Muscle of leg (tissue), 11 donors: ENCODE data around the gene CPAMD8. TPM values are rescaled to one million over a fixed set of nuclear protein-coding genes. Genes with fewer than 3 reads are reported as not detected.
"Not testable (repeated sequence)": the region's sequence is repeated elsewhere in the genome, so short reads cannot be mapped to it uniquely, and the experiment has no call there.

Experiments
- DNase-seq: peaks from one replicate; pipeline ENCODE4 v3.0.0; 2013
- H3K27ac ChIP-seq: one replicate; pipeline ENCODE4 v1.5.1; 2013; ENCODE audit warnings: mild to moderate bottlenecking, low read length, control low read depth
- H3K27me3 ChIP-seq: one replicate; pipeline ENCODE4 v1.6.1; 2013; ENCODE audit warnings: low read length; ENCODE audit not compliant: control insufficient read depth, insufficient read depth
- H3K36me3 ChIP-seq: one replicate; pipeline ENCODE4 v1.6.1; 2013; ENCODE audit warnings: low read length; ENCODE audit not compliant: control insufficient read depth, insufficient read depth
- H3K4me1 ChIP-seq: one replicate; pipeline ENCODE4 v1.6.1; 2013; ENCODE audit warnings: low read length; ENCODE audit not compliant: control insufficient read depth, insufficient read depth
- H3K4me3 ChIP-seq: one replicate; pipeline ENCODE4 v1.5.1; 2013; ENCODE audit warnings: low read length, control low read depth
- H3K9me3 ChIP-seq: replicated peaks from 2 replicates; pipeline ENCODE4 v1.6.1; 2013; ENCODE audit warnings: low read depth, low read length; ENCODE audit not compliant: control insufficient read depth
- WGBS: methylation state at CpG from one replicate; pipeline ENCODE4 v1.1.5; 2013; ENCODE audit warnings: missing lambda C conversion rate; ENCODE audit not compliant: insufficient coverage; 5-methylcytosine and 5-hydroxymethylcytosine counted together
- polyA plus RNA-seq, 8 donors: library from polyadenylated mRNA; unstranded; fragments of 120-200 nt; gene quantifications; one replicate each; pipeline versions ENCODE4 v1.2.1 to v1.2.3, GENCODE V29; 2013; ENCODE audit warnings: inconsistent platforms in 1 of 8, low replicate concordance in 1 of 8; ENCODE audit not compliant: insufficient read length in 8 of 8, insufficient read depth in 1 of 8
- total RNA-seq: library from RNA; stranded (reverse); fragments of 120-200 nt; gene quantifications from one replicate; pipeline ENCODE4 v1.2.4, GENCODE V29; 2013

CPAMD8 gene
- total and polyA plus RNA-seq, 9 donors: 2.2 to 10.1 (median 5.2) TPM

- Histone ChIP-seq H3K4me1 (no peaks in the 10 kb centered on the region), H3K27me3 (no peaks in the 10 kb centered on the region), H3K36me3 (no peaks in the 10 kb centered on the region), H3K4me3 (no peak overlapping the region), H3K27ac (no peak overlapping the region), H3K9me3 (no peaks in the 10 kb centered on the region)
- 77% methylated on average over 2 of the region's 3 CpGs for WGBS
- DNase-seq: no peak
Observed at GRCh38 chr19:17006579-17006978, 20.0 kb downstream of the CPAMD8 start.

DNA sequence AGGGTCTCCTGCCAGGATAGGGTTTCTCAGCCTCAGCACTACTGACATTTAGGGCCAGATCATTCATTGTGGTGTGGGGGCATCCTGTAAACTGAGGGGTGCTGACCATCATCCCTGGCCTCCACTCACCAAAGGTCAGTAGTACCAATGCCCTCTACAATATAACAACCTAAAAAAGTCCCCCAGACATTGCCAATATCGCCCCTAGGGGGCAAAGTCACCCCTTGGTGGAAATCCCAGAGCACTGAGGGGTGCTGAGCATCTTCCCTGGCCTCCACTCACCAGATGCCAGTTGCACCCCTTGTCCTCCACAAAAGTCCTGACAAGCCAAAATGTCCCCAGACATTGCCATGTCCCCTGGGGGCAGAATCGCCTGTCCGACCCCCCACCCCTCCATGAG lies 21.6 kb downstream of the CPAMD8 start:
- H3K4me3 ChIP-seq: no peak overlapping the region
- H3K9me3 ChIP-seq: no peaks in the 10 kb centered on the region
- H3K27ac ChIP-seq: no peak overlapping the region
- DNase-seq: no peak
- H3K36me3 ChIP-seq: no peaks in the 10 kb centered on the region
- H3K4me1 ChIP-seq: no peaks in the 10 kb centered on the region
- WGBS: 40% methylated on average over 1 of the region's 3 CpGs
- no peaks in the 10 kb centered on the region for H3K27me3 ChIP-seq

DNA sequence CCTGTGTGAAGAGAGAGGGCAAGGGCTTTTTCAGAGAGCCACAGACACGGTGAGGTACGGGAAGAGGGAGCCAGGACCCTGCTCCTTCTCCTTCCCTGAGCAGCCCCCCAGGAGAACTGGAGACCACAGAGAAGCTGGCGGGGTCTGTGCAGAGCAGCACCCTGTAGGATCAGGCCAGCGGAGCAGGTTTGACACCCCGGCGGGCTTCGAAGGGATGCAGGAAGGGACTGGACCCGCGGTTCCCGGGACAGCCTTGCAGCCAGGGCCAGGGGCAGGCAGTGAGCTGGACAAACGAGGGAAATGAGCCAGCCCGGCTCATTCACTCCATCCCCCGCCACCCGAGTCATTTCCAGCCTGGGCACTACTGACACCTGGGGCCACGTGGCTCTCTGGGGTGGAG lies 22.2 kb downstream of the CPAMD8 start:
- H3K36me3 ChIP-seq: no peaks in the 10 kb centered on the region
- no peaks in the 10 kb centered on the region for H3K9me3 ChIP-seq
- no peak overlapping the region for H3K4me3 ChIP-seq
- DNase-seq: no peak
- 94% methylated on average over 8 of the region's 15 CpGs for WGBS
- no peak overlapping the region for H3K27ac ChIP-seq
- no peaks in the 10 kb centered on the region for H3K27me3 ChIP-seq
- H3K4me1 ChIP-seq: no peaks in the 10 kb centered on the region

- Histone ChIP-seq H3K4me3 (no peak overlapping the region), H3K4me1 (no peaks in the 10 kb centered on the region), H3K36me3 (no peaks in the 10 kb centered on the region), H3K27ac (no peak overlapping the region), H3K9me3 (peaks cover 4% of the 10 kb centered on the region), H3K27me3 (no peaks in the 10 kb centered on the region)
- DNase-seq: no peak
- WGBS: 81% methylated on average over 6 of the region's 7 CpGs
Observed at GRCh38 chr19:17002455-17002854, 24.2 kb downstream of the CPAMD8 start.

DNA sequence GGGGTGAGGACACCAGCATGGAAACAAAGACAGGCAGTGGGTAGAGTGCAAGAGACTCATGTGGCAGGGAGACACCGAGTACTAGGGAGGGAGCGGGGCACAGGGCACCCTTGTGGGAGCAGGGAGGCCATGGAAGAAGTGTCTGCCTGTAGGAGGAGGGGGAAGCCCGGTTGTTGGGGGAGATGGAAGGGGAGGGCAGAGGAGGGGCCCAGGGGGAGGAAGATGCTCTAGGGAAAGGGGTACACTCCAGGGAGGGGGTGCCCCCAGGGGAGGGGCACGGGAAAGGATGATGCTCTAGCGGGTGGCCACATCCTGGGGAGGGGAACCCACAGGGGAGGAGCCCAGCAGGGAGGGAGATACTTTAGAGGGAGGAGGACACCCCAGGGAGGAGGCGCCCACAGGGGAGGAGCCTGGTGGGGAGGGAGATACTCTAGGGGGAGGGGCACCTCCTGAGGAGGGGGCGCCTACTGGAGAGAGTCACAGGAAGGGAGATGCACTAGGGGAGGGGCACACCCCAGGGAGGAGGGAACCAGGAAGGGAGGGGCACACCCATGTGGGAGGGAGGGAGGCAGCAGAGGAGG lies 24.9 kb downstream of the CPAMD8 start:
- Histone ChIP-seq H3K36me3 (no peaks in the 10 kb centered on the region), H3K27ac (no peak overlapping the region), H3K27me3 (no peaks in the 10 kb centered on the region), H3K4me1 (no peaks in the 10 kb centered on the region), H3K4me3 (no peak overlapping the region), H3K9me3 (peaks cover 4% of the 10 kb centered on the region)
- 61% methylated on average over 7 of the region's 7 CpGs for WGBS
- no peak for DNase-seq

- Histone ChIP-seq H3K4me3 (no peak overlapping the region), H3K36me3 (no peaks in the 10 kb centered on the region), H3K27me3 (no peaks in the 10 kb centered on the region), H3K27ac (no peak overlapping the region), H3K4me1 (no peaks in the 10 kb centered on the region), H3K9me3 (peaks cover 4% of the 10 kb centered on the region)
- no peak for DNase-seq
- no CpG with 5 or more reads among the region's 3 CpGs for WGBS
Observed at GRCh38 chr19:16998635-16999194, 27.9 kb downstream of the CPAMD8 start.

DNA sequence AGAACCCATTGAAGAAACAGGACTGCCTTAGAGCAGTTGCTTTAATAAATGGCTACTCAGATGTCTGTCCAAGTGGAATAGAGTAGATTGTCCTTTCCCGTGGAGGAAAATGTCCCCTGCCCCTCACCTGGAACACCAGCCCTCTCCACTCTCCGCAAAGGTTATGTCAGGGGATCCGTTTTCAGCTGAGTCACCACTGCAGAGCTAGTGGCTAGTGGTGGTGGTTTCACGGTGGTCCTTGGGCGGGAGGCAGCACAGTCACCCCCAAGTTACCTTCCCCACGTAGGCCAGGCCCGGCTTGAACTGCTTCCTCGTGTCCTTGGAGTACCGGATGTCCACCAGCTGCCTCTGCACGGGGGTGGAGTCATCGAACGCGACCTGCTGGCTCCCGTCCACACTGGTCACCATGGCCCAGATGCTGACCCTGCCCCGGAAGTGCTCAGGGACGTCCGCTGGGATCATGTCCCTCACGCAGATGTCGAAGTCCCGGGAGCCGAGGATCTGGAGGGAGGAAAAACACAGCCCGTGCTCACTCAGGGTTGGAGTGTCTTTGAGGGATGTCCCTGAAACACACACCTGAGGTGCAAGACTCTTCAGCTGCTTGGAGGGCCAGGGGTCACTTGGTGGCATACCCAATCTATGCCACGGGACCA lies 29.6 kb downstream of the CPAMD8 start:
- not testable (repeated sequence) for H3K27ac ChIP-seq, H3K4me3 ChIP-seq, DNase-seq, H3K9me3 ChIP-seq, H3K27me3 ChIP-seq, H3K36me3 ChIP-seq, H3K4me1 ChIP-seq
- WGBS: 81% methylated on average over 5 of the region's 23 CpGs

DNA sequence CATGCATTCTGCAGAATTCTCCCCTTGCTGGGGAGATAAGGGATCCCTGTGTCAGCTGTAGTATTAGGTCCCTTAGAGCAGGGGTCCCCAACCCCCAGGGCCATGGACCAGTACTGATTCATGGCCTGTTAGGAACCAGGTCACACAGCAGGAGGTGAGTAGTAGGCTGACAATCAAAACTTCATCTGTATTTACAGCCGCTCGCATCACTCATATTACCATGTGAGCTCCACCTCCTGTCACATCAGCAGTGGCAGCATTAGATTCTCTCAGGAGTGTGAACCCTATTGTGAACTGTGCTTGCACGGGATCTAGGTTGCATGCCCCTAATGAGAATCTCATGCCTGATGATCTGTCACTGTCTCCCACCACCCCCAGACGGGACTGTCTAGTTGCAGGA lies 37.9 kb downstream of the CPAMD8 start:
- DNase-seq: no peak
- no peak overlapping the region for H3K27ac ChIP-seq
- H3K4me1 ChIP-seq: no peaks in the 10 kb centered on the region
- no peaks in the 10 kb centered on the region for H3K27me3 ChIP-seq
- 50% methylated on average over 2 of the region's 4 CpGs for WGBS
- H3K4me3 ChIP-seq: no peak overlapping the region
- no peaks in the 10 kb centered on the region for H3K36me3 ChIP-seq
- no peaks in the 10 kb centered on the region for H3K9me3 ChIP-seq

GRCh38 chr19:16985403-16985802 lies 41.2 kb downstream of the CPAMD8 start:
- Histone ChIP-seq H3K27me3 (no peaks in the 10 kb centered on the region), H3K9me3 (no peaks in the 10 kb centered on the region), H3K36me3 (no peaks in the 10 kb centered on the region), H3K4me1 (no peaks in the 10 kb centered on the region), H3K4me3 (no peak overlapping the region), H3K27ac (no peak overlapping the region)
- DNase-seq: no peak
- WGBS: 96% methylated on average over 2 of the region's 2 CpGs

- H3K36me3 ChIP-seq, H3K4me3 ChIP-seq, H3K27me3 ChIP-seq, H3K4me1 ChIP-seq, H3K9me3 ChIP-seq, H3K27ac ChIP-seq, DNase-seq: not testable (repeated sequence)
- WGBS: no CpG with 5 or more reads among the region's 2 CpGs
Observed at GRCh38 chr19:16982586-16982985, 44.0 kb downstream of the CPAMD8 start.
